ENCODE results near the gene MTM1. TPM values are rescaled to one million over a fixed set of nuclear protein-coding genes. Genes with fewer than 3 reads are reported as not detected.

Gene MTM1
- total and polyA plus RNA-seq, 9 of the 15 experiments (the other 6 are each of a cell fraction or from before 2014, with no cell fraction given): 5.6 to 13.3 (median 9.5) TPM

DNA sequence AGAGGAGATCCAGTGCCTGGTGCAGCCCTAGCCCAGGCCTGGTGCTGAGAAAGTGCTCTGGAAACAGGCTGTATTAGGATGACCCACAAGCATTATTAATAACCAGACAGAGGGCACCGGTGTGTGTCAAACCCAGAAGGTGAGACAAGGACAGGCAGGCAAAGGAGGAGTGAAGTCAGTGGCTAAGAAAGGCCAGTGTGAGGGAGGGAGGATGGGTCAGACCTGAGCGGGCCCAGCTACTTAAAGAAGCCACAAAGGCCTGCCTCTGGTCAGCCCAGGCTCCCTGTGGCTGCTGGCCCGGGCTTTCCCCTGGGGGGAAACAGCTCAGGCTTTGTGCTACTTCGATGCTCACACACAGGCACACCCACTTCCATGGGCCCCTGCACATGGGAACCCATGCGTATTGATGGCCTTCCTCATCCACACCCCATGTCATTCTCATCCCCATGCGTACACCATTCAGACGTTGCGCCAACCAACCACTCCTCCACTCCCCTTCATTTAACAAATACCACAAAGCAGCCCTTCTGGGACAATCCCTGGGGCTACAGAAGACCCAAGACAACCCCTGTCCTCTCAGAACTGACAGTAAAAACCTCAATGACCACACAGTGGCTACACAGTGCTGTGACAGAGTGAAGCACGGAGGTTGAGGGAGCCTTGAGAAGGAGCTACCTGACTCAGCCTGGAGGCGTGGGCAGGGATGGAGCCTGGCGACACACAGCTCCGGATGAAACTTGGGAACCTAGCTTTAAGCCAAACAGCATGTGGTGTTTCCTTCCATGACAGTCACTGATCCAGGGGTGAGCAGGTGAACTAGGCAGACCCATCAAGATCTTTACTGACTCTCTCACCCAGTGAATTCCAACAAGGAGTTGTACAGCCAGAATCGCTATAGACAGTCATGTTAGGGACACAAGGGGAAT, 24.9 kb upstream of the MTM1 start:
- CTCF ChIA-PET (ENCODE audit: low intra/inter-chr PET ratio): no interaction called here
- 16% methylated on average over 12 of the region's 13 CpGs for WGBS (ENCODE audit: insufficient coverage, low coverage, missing lambda C conversion rate)
- Histone ChIP-seq H3K9me1 (ENCODE audit: control insufficient read depth, insufficient read depth, low read length) (peaks cover 3% of the 10 kb centered on the region), H3K79me2 (ENCODE audit: control insufficient read depth, insufficient read depth, low read length) (no peaks in the 10 kb centered on the region), H3K4me2 (ENCODE audit: insufficient read depth, low read length) (no peak overlapping the region), H3K4me3 (no peak overlapping the region), H2AFZ (ENCODE audit: low read depth, low read length) (no peak overlapping the region), H3K4me1 (replicated peaks in 1 of 2; ENCODE audit: control insufficient read depth in 2 of 2, insufficient read depth in 2 of 2, low read length in 2 of 2) (peaks cover 4 to 10% of the 10 kb centered on the region in 2 experiments; a peak in 3 of 5 replicates), H4K20me1 (replicated peaks; ENCODE audit: control insufficient read depth, insufficient read depth, low read length) (no peaks in the 10 kb centered on the region), H3K27ac (ENCODE audit: extremely low read depth, low read depth, low read length) (no peak overlapping the region), H3K36me3 (ENCODE audit: control insufficient read depth, insufficient read depth, low read length) (no peaks in the 10 kb centered on the region), H3K9ac (ENCODE audit: insufficient read depth in 1 of 2, low read depth in 2 of 2, low read length in 2 of 2) (no peak overlapping the region), H3K9me3 (replicated peaks; ENCODE audit: control insufficient read depth, insufficient read depth, low read depth, low read length) (no peaks in the 10 kb centered on the region), H3K27me3 (ENCODE audit: control insufficient read depth in 2 of 2, insufficient read depth in 2 of 2, low read length in 2 of 2) (peaks cover 0 to 4% of the 10 kb centered on the region in 2 experiments; a peak in 2 of 5 replicates)
- in situ Hi-C loops (cut with MboI) (no loop called here), intact Hi-C loops (cut with micrococcal nuclease) (loop anchor here (2.0 to 5.0 kb wide), 2 partner anchors 44 to 139 kb away; no protein-coding TSS in a partner anchor)
- TF ChIP-seq ELF1 (tag; IDR thresholded peaks at IDR 0.05): no peak
- TF ChIP-seq CREB3 (tag; conservative IDR thresholded peaks at IDR 0.05; ENCODE audit: low read depth): no peak
- TF ChIP-seq MCM7 (IDR thresholded peaks at IDR 0.05): no peak
- no peak for TF ChIP-seq BRD9 (IDR thresholded peaks at IDR 0.05; ENCODE audit: low read depth, partially characterized antibody)
- TF ChIP-seq ESRRA (IDR thresholded peaks at IDR 0.05; ENCODE audit: borderline replicate concordance, low read depth): no peak
- TF ChIP-seq, protein P1, sequence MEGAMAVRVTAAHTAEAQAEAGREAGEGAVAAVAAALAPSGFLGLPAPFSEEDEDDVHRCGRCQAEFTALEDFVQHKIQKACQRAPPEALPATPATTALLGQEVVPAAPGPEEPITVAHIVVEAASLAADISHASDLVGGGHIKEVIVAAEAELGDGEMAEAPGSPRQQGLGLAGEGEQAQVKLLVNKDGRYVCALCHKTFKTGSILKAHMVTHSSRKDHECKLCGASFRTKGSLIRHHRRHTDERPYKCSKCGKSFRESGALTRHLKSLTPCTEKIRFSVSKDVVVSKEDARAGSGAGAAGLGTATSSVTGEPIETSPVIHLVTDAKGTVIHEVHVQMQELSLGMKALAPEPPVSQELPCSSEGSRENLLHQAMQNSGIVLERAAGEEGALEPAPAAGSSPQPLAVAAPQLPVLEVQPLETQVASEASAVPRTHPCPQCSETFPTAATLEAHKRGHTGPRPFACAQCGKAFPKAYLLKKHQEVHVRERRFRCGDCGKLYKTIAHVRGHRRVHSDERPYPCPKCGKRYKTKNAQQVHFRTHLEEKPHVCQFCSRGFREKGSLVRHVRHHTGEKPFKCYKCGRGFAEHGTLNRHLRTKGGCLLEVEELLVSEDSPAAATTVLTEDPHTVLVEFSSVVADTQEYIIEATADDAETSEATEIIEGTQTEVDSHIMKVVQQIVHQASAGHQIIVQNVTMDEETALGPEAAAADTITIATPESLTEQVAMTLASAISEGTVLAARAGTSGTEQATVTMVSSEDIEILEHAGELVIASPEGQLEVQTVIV (CRISPR knock-in tag; IDR thresholded peaks at IDR 0.05; ENCODE audit: borderline replicate concordance): no peak
- no peak for TF ChIP-seq SMC3 (conservative IDR thresholded peaks at IDR 0.05; ENCODE audit: insufficient read depth, low read depth, low read length)
- TF ChIP-seq ARNT (IDR thresholded peaks at IDR 0.05): no peak
- no peak for TF ChIP-seq HNRNPH1 (optimal IDR thresholded peaks at IDR 0.05; ENCODE audit: low read depth, low read length)
- TF ChIP-seq ZNF707 (CRISPR knock-in tag; conservative IDR thresholded peaks at IDR 0.05): no peak
- ATAC-seq (no peak), DNase-seq (ENCODE audit: extremely low read depth in 1 of 4, low spot score in 3 of 4) (no peak), FAIRE-seq (no peak)
- no TSS peak for BruUV-seq (replicated peaks)
- POLR2A ChIA-PET: interaction anchor here (0.5 kb wide), 1 partner anchor 454 kb away, joined by 3 read pairs; no protein-coding TSS in a partner anchor
